ENCODE data around the gene ARRB1.

- no peak for TF ChIP-seq CTCF (IDR thresholded peaks at IDR 0.05; ENCODE audit: low read depth, low read length)
- no peak for TF ChIP-seq MYC (IDR thresholded peaks at IDR 0.05; ENCODE audit: low read depth, low read length)
- TF ChIP-seq MAX (IDR thresholded peaks at IDR 0.05; ENCODE audit: low read depth, low read length) = no peak
- no peak for TF ChIP-seq POLR2A (IDR thresholded peaks at IDR 0.05; ENCODE audit: extremely low read depth, insufficient read length)
Measured at GRCh38 chr11:75320046-75320618, 31.3 kb downstream of the ARRB1 start.
